Endodermal cell (in vitro differentiated cells): ENCODE data around the gene GTSF1L. TPM values are rescaled to one million over a fixed set of nuclear protein-coding genes. Genes with fewer than 3 reads are reported as not detected.

Experiments
- DNase-seq: peaks from one replicate; pipeline ENCODE4 v3.0.0-alpha.2; 2017
- H3K27ac ChIP-seq: 2 replicates; pipeline ENCODE4 v1.5.1; 2013; ENCODE audit warnings: mild to moderate bottlenecking, low read depth, low read length, moderate library complexity
- H3K27me3 ChIP-seq: 2 replicates; pipeline ENCODE4 v1.6.1; 2013; ENCODE audit warnings: mild to moderate bottlenecking, low read length, moderate library complexity; ENCODE audit not compliant: insufficient read depth, control insufficient read depth, poor library complexity, severe bottlenecking
- H3K36me3 ChIP-seq: 2 replicates; pipeline ENCODE4 v1.7.0; 2013; ENCODE audit warnings: mild to moderate bottlenecking, low read length, moderate library complexity; ENCODE audit not compliant: control insufficient read depth, insufficient read depth
- H3K4me1 ChIP-seq: one replicate; pipeline ENCODE4 v1.7.0; 2013; ENCODE audit warnings: low read length; ENCODE audit not compliant: control insufficient read depth, insufficient read depth
- H3K4me3 ChIP-seq: 2 replicates; pipeline ENCODE4 v1.5.1; 2013; ENCODE audit warnings: mild to moderate bottlenecking, low read length, moderate library complexity
- H3K9ac ChIP-seq: 2 replicates; pipeline ENCODE4 v1.6.1; 2013; ENCODE audit warnings: mild to moderate bottlenecking, low read length, moderate library complexity; ENCODE audit not compliant: poor library complexity, severe bottlenecking; ENCODE audit errors: extremely low read depth
- H3K9me3 ChIP-seq: 2 replicates; pipeline ENCODE4 v1.6.1; 2013; ENCODE audit warnings: mild to moderate bottlenecking, low read length, moderate library complexity; ENCODE audit not compliant: control insufficient read depth
- H3K27ac Mint-ChIP-seq: 2 replicates; pipeline ENCODE4 v1.8.0; 2020; ENCODE audit warnings: mixed read lengths
- H3K27me3 Mint-ChIP-seq: 2 replicates; pipeline ENCODE4 v1.8.0; 2021; ENCODE audit warnings: mild to moderate bottlenecking, mixed read lengths; ENCODE audit not compliant: insufficient read depth
- H3K36me3 Mint-ChIP-seq: 2 replicates; pipeline ENCODE4 v1.8.0; 2020; ENCODE audit warnings: low read depth, mixed read lengths
- H3K4me1 Mint-ChIP-seq: 2 replicates; pipeline ENCODE4 v1.8.0; 2020; ENCODE audit warnings: mixed read lengths
- H3K4me3 Mint-ChIP-seq: 2 replicates; pipeline ENCODE4 v1.8.0; 2020; ENCODE audit warnings: mild to moderate bottlenecking, moderate library complexity, mixed read lengths
- H3K9me3 Mint-ChIP-seq: 2 replicates; pipeline ENCODE4 v1.8.0; 2020; ENCODE audit warnings: mild to moderate bottlenecking, mixed read lengths
- WGBS, 2 experiments: methylation state at CpG; one replicate each; pipeline versions ENCODE4 v1.1.5 to v1.1.7; 2013; ENCODE audit warnings: missing lambda C conversion rate in 2 of 2, mixed read lengths in 1 of 2; ENCODE audit not compliant: insufficient coverage in 1 of 2, insufficient read length in 1 of 2; 5-methylcytosine and 5-hydroxymethylcytosine counted together
- total RNA-seq, 2 donors: library from RNA; stranded (reverse); fragmentation: NEBNext Ultra II Directional in 1 of 2; extraction: Animal tissue kit (Norgen Biotek cat#: 25700) in 1 of 2; gene quantifications; 2 replicates in 1 of 2; 3 replicates in 1 of 2; pipeline ENCODE4 v1.2.1, GENCODE V29; 2021
- TF ChIP-seq, protein P1 (sequence below): fragments of 200-600 bp; sonication (generic); conservative IDR thresholded peaks from 2 replicates; pipeline ENCODE4 v1.5.0; 2021; ENCODE audit warnings: antibody characterized with exemption, mild to moderate bottlenecking

Gene GTSF1L
- total RNA-seq, 2 donors from 2014 or later = not detected

DNA sequence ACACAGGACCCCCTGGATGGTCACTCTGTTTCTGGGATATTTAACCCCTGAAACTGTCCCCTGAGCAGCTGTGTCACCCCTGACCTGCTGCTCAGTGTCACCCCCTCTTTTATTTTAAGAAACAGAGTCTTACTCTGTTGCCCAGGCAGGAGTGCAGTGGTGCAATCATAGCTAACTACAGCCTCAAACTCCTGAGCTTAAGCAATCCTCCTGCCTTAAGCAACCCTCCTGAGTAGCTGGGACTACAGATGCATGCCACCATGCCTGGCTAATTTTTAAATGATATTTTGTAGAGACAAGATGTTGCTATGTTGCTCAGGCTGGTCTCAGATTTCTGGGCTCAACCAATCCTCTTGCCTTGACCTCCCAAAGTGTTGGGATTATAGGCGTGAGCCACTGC lies 21.5 kb upstream of the GTSF1L start:
- H3K9me3 Mint-ChIP-seq = no peaks in the 10 kb centered on the region
- Histone ChIP-seq H3K27ac (no peak overlapping the region), H3K9ac (no peak overlapping the region), H3K4me1 (peaks cover 15% of the 10 kb centered on the region), H3K9me3 (no peaks in the 10 kb centered on the region), H3K36me3 (no peaks in the 10 kb centered on the region), H3K27me3 (no peaks in the 10 kb centered on the region), H3K4me3 (no peak overlapping the region)
- peaks cover 36% of the 10 kb centered on the region for H3K4me1 Mint-ChIP-seq
- H3K36me3 Mint-ChIP-seq = no peaks in the 10 kb centered on the region
- no peak overlapping the region for H3K27ac Mint-ChIP-seq
- no peak for DNase-seq
- H3K4me3 Mint-ChIP-seq = no peak overlapping the region
- WGBS, 2 experiments = 100% methylated on average over 1 of the region's 1 CpG; no CpG with 5 or more reads in 1 of the 2 experiments
- TF ChIP-seq, protein P1, sequence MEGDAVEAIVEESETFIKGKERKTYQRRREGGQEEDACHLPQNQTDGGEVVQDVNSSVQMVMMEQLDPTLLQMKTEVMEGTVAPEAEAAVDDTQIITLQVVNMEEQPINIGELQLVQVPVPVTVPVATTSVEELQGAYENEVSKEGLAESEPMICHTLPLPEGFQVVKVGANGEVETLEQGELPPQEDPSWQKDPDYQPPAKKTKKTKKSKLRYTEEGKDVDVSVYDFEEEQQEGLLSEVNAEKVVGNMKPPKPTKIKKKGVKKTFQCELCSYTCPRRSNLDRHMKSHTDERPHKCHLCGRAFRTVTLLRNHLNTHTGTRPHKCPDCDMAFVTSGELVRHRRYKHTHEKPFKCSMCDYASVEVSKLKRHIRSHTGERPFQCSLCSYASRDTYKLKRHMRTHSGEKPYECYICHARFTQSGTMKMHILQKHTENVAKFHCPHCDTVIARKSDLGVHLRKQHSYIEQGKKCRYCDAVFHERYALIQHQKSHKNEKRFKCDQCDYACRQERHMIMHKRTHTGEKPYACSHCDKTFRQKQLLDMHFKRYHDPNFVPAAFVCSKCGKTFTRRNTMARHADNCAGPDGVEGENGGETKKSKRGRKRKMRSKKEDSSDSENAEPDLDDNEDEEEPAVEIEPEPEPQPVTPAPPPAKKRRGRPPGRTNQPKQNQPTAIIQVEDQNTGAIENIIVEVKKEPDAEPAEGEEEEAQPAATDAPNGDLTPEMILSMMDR = no peak
- peaks cover 3% of the 10 kb centered on the region for H3K27me3 Mint-ChIP-seq

DNA sequence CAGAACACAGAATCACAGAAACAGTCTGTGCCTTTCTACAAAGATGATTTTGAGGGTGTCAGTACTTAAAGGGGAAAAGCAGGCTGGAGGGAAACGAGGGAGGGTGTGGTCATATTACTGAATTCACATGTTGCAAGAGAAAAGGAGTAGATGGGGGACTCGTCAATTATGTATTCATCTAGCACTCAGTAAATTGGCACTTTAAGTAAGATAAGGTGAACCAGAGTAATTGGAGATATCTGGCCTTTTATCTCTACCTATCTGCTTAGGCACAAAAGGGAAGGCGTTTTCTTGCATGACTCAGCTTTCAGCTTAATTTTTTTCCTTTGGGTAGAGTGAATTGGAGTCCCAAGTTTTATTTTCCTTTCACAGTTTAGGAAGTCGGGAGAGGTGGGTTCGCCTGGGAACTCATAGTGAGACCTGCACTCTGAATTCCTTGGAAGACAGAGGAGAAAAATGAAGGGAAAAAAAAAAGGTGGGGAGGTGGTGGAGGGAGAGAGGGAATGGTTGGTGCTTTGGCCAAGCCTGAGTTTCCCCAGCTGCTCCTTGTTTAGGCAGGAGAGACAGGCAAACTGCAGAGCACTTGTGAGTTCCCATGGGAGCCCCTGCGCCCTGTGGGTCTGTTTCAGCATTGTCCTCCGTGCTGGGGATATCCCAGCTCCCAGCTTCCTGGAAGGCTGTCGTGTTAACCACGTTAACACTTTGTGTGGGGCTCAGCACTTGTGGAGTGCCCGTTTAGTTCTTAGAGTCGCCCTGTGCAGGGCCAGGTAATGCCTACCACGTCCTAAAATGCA lies 19.7 kb upstream of the GTSF1L start:
- DNase-seq = no peak
- peaks cover 3% of the 10 kb centered on the region for H3K27me3 Mint-ChIP-seq
- Histone ChIP-seq H3K27ac (no peak overlapping the region), H3K27me3 (no peaks in the 10 kb centered on the region), H3K4me3 (no peak overlapping the region), H3K9me3 (no peaks in the 10 kb centered on the region), H3K9ac (no peak overlapping the region), H3K4me1 (peaks cover 15% of the 10 kb centered on the region), H3K36me3 (no peaks in the 10 kb centered on the region)
- WGBS, 2 experiments = 65 to 67% methylated on average over 9 to 12 of the region's 12 CpGs
- H3K27ac Mint-ChIP-seq = peak overlapping the region; percentile 91
- H3K9me3 Mint-ChIP-seq = no peaks in the 10 kb centered on the region
- H3K4me3 Mint-ChIP-seq = no peak overlapping the region
- peaks cover 36% of the 10 kb centered on the region for H3K4me1 Mint-ChIP-seq
- TF ChIP-seq, protein P1 = no peak
- no peaks in the 10 kb centered on the region for H3K36me3 Mint-ChIP-seq

DNA sequence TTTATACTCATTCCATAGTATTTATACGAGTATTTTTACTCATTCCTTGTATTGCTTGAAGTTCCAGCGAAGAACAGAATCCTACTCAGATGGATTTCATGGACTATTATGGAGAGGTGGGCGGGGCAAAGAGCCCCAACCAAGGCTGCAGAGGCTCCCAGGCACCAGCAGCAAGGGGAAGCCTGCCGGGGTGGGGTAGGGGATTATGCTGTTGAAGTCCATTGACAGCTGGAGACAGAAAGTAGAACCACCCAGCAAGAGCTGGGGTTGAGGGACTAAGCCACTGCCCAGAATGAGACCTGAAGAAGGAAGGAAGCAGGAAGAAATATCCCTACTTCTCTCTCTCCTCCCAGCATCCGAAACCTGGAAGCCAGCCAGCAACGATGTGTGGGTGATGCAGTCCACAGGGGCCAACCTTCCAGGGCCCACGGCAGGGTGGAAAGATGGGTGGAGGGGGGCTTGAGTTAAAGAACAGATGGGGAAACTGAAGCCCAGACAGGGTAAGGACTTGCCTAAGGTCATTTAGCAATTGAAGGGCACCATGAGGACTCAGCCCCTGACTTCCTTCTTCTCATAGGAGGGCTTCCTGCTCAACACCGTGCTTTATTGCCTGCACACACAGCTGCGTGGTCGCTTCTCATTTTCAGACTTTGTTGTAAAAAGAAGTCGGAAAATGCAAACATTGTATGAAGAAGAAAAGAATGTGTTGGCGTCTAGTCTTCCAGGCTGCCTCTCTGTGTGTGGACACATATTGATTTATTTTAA lies 18.3 kb upstream of the GTSF1L start:
- Mint-ChIP-seq H3K4me3 (no peak overlapping the region), H3K27ac (no peak overlapping the region), H3K27me3 (peaks cover 3% of the 10 kb centered on the region), H3K36me3 (no peaks in the 10 kb centered on the region), H3K9me3 (no peaks in the 10 kb centered on the region), H3K4me1 (peaks cover 36% of the 10 kb centered on the region)
- TF ChIP-seq, protein P1 = no peak
- Histone ChIP-seq H3K9me3 (no peaks in the 10 kb centered on the region), H3K27ac (no peak overlapping the region), H3K4me3 (no peak overlapping the region), H3K9ac (no peak overlapping the region), H3K4me1 (peaks cover 15% of the 10 kb centered on the region), H3K36me3 (no peaks in the 10 kb centered on the region), H3K27me3 (no peaks in the 10 kb centered on the region)
- DNase-seq = peak; percentile 62
- 78 to 90% methylated on average over 7 to 12 of the region's 12 CpGs for WGBS, 2 experiments
